PFSK-1 (cell line): Measurements from ENCODE around the gene SYT3.

Experiments
- FOXP2 ChIP-seq: optimal IDR thresholded peaks from 2 replicates; pipeline ENCODE3; 2011; ENCODE audit warnings: borderline replicate concordance, control low read depth, inconsistent platforms; ENCODE audit not compliant: insufficient read depth; ENCODE audit errors: extremely low read length, extremely low read depth
- POLR2AphosphoS5 ChIP-seq: IDR thresholded peaks from 2 replicates; pipeline ENCODE4 v1.6.1; 2012; ENCODE audit warnings: low read depth, mild to moderate bottlenecking, control low read depth, low read length, moderate library complexity
- REST ChIP-seq, 2 experiments: IDR thresholded peaks; 2 replicates each; pipeline versions ENCODE4 v1.6.1 to v1.8.0; 2011 to 2012; ENCODE audit warnings: low read depth in 2 of 2, low read length in 2 of 2, control low read depth in 1 of 2, inconsistent platforms in 1 of 2, mild to moderate bottlenecking in 1 of 2, moderate library complexity in 1 of 2; ENCODE audit not compliant: insufficient read depth in 1 of 2
- SIN3A ChIP-seq: IDR thresholded peaks from 2 replicates; pipeline ENCODE4 v1.6.1; 2012; ENCODE audit warnings: mild to moderate bottlenecking, low read length, moderate library complexity, borderline replicate concordance; ENCODE audit not compliant: insufficient read depth
- TAF1 ChIP-seq: IDR thresholded peaks from 2 replicates; pipeline ENCODE4 v1.6.1; 2012; ENCODE audit warnings: low read length, control low read depth, borderline replicate concordance; ENCODE audit not compliant: insufficient read depth

The SYT3 gene

GRCh38 chr19:50678323-50678722 is 38.6 kb upstream of the SYT3 start:
- TF ChIP-seq SIN3A (no peak), FOXP2 (no peak), REST (IDR thresholded peaks at IDR 0.05; ENCODE audit: insufficient read depth in 1 of 2, low read depth in 2 of 2, low read length in 2 of 2) (no peak), TAF1 (no peak), POLR2AphosphoS5 (no peak)

GRCh38 chr19:50677636-50678035 is 38.0 kb upstream of the SYT3 start:
- TF ChIP-seq REST (IDR thresholded peaks at IDR 0.05; ENCODE audit: insufficient read depth in 1 of 2, low read depth in 2 of 2, low read length in 2 of 2) (no peak), TAF1 (no peak), SIN3A (no peak), POLR2AphosphoS5 (no peak), FOXP2 (no peak)

GRCh38 chr19:50676625-50677197 is 37.0 kb upstream of the SYT3 start:
- no peak for TF ChIP-seq TAF1
- TF ChIP-seq REST (IDR thresholded peaks at IDR 0.05; ENCODE audit: insufficient read depth in 1 of 2, low read depth in 2 of 2, low read length in 2 of 2) = no peak
- no peak for TF ChIP-seq SIN3A
- TF ChIP-seq FOXP2 = no peak
- no peak for TF ChIP-seq POLR2AphosphoS5

GRCh38 chr19:50673118-50673517 is 33.4 kb upstream of the SYT3 start:
- TF ChIP-seq TAF1 (no peak), FOXP2 (no peak), POLR2AphosphoS5 (no peak)

GRCh38 chr19:50670102-50670380 is 30.4 kb upstream of the SYT3 start:
- TF ChIP-seq POLR2AphosphoS5 (no peak), REST (IDR thresholded peaks at IDR 0.05; ENCODE audit: insufficient read depth in 1 of 2, low read depth in 2 of 2, low read length in 2 of 2) (no peak), SIN3A (no peak)
